MM.1S (cell line): ENCODE data around the gene MLLT1.

Experiments
- CTCF ChIP-seq: fragments of 300-600 bp; sonication (generic); IDR thresholded peaks from 2 replicates; pipeline ENCODE4 v1.5.1; 2016; ENCODE audit warnings: antibody characterized with exemption, low read length, mixed read lengths
- EZH2 ChIP-seq: fragments of 300-600 bp; sonication (generic); optimal IDR thresholded peaks from 2 replicates; pipeline ENCODE3; 2017; ENCODE audit warnings: low read depth, mild to moderate bottlenecking, antibody characterized with exemption, low read length, mixed read lengths
- EZH2phosphoT487 ChIP-seq: fragments of 300-600 bp; sonication (generic); IDR thresholded peaks from 2 replicates; pipeline ENCODE4 v1.6.1; 2018; ENCODE audit warnings: antibody characterized with exemption, low read length

- TF ChIP-seq CTCF (no peak), EZH2 (no peak), EZH2phosphoT487 (no peak)
These were observed 66.5 kb downstream of the MLLT1 start for GRCh38 chr19:6213266-6213595.
